SK-N-SH treated with all-trans-retinoic acid at 6 μM for 48 hours (cell line): ENCODE results near the gene ADGRG1.

ENCODE experiments used
- ATAC-seq: fragments of 200-7000 bp; cut with Tn5 transposase; 3 replicates; pipeline ENCODE4 v1.9.1; 2020; ENCODE audit warnings: mild to moderate bottlenecking, moderate library complexity
- ARNTL ChIP-seq: fragments of 450-650 bp; formaldehyde crosslinking; IDR thresholded peaks from 2 replicates; pipeline ENCODE4 v1.5.0; 2020; ENCODE audit warnings: low read depth, mild to moderate bottlenecking, moderate library complexity, borderline replicate concordance
- BACH2 ChIP-seq: fragments of 250-450 bp; sonication (Bioruptor Pico); IDR thresholded peaks from 2 replicates; pipeline ENCODE4 v1.9.0; 2021; ENCODE audit warnings: mild to moderate bottlenecking, borderline replicate concordance
- CREB5 ChIP-seq: fragments of 250-450 bp; sonication (Bioruptor Pico); IDR thresholded peaks from 2 replicates; pipeline ENCODE4 v1.5.1; 2020; ENCODE audit warnings: low read depth, mild to moderate bottlenecking, moderate library complexity
- CSDC2 ChIP-seq: fragments of 250-450 bp; sonication (Bioruptor Pico); IDR thresholded peaks from 2 replicates; pipeline ENCODE4 v1.5.0; 2020; ENCODE audit warnings: mild to moderate bottlenecking, moderate library complexity
- CSRNP3 ChIP-seq: fragments of 250-450 bp; sonication (Bioruptor Pico); IDR thresholded peaks from 2 replicates; pipeline ENCODE4 v1.5.1; 2021; ENCODE audit warnings: mild to moderate bottlenecking, moderate library complexity
- ESRRG ChIP-seq: fragments of 250-450 bp; sonication (Bioruptor Pico); IDR thresholded peaks from 2 replicates; pipeline ENCODE4 v1.6.1; 2021; ENCODE audit warnings: mild to moderate bottlenecking
- GLIS3 ChIP-seq: fragments of 250-450 bp; sonication (Bioruptor Pico); IDR thresholded peaks from 2 replicates; pipeline ENCODE4 v1.5.0; 2020; ENCODE audit warnings: mild to moderate bottlenecking, moderate library complexity
- POU6F1 ChIP-seq: fragments of 250-450 bp; sonication (Bioruptor Pico); IDR thresholded peaks from 2 replicates; pipeline ENCODE4 v1.8.0; 2021; ENCODE audit warnings: low read depth, mild to moderate bottlenecking, moderate library complexity, borderline replicate concordance
- PPARA ChIP-seq: fragments of 250-450 bp; sonication (Bioruptor Pico); IDR thresholded peaks from 2 replicates; pipeline ENCODE4 v1.5.0; 2020; ENCODE audit warnings: mild to moderate bottlenecking, borderline replicate concordance
- RARB ChIP-seq: fragments of 250-450 bp; sonication (Bioruptor Pico); IDR thresholded peaks from 2 replicates; pipeline ENCODE4 v1.8.0; 2021; ENCODE audit warnings: mild to moderate bottlenecking, moderate library complexity
- SNAI2 ChIP-seq: fragments of 250-450 bp; sonication (Bioruptor Pico); IDR thresholded peaks from 2 replicates; pipeline ENCODE4 v1.5.0; 2020; ENCODE audit warnings: mild to moderate bottlenecking, moderate library complexity
- ZNF565 ChIP-seq: fragments of 450-650 bp; formaldehyde crosslinking; conservative IDR thresholded peaks from 2 replicates; pipeline ENCODE4 v1.5.0; 2020; ENCODE audit warnings: low read depth, mild to moderate bottlenecking, moderate library complexity
- ZNF70 ChIP-seq: fragments of 450-650 bp; formaldehyde crosslinking; IDR thresholded peaks from 2 replicates; pipeline ENCODE4 v1.5.0; 2020; ENCODE audit warnings: mild to moderate bottlenecking, moderate library complexity
- ZNF8 ChIP-seq: fragments of 450-650 bp; formaldehyde crosslinking; IDR thresholded peaks from 2 replicates; pipeline ENCODE4 v1.5.0; 2020; ENCODE audit warnings: mild to moderate bottlenecking, moderate library complexity
- TF ChIP-seq, protein P1 (sequence below): fragments of 250-450 bp; sonication (Bioruptor Pico); IDR thresholded peaks from 2 replicates; pipeline ENCODE4 v1.5.0; 2020; ENCODE audit warnings: mild to moderate bottlenecking, moderate library complexity

ADGRG1 gene

GRCh38 chr16:57606147-57606846 is 22.1 kb upstream of the ADGRG1 start (continued):
- TF ChIP-seq CSRNP3 (CRISPR knock-in tag) (no peak), CSDC2 (no peak), ARNTL (CRISPR knock-in tag) (no peak), ESRRG (CRISPR knock-in tag) (no peak)

- no peak for ATAC-seq
- TF ChIP-seq BACH2 (CRISPR knock-in tag) (no peak), ARNTL (CRISPR knock-in tag) (no peak), ESRRG (CRISPR knock-in tag) (no peak), SNAI2 (CRISPR knock-in tag) (no peak)
Measured at GRCh38 chr16:57606847-57607501, 21.5 kb upstream of the ADGRG1 start.

- no peak for ATAC-seq
- TF ChIP-seq ZNF70 (no peak), ZNF8 (CRISPR knock-in tag) (no peak), CREB5 (CRISPR knock-in tag) (no peak), POU6F1 (CRISPR knock-in tag) (no peak), BACH2 (CRISPR knock-in tag) (no peak), RARB (no peak), PPARA (CRISPR knock-in tag) (no peak), GLIS3 (no peak), ZNF565 (CRISPR knock-in tag) (no peak), ARNTL (CRISPR knock-in tag) (no peak), ESRRG (CRISPR knock-in tag) (no peak), CSRNP3 (CRISPR knock-in tag) (no peak)
- TF ChIP-seq, protein P1, sequence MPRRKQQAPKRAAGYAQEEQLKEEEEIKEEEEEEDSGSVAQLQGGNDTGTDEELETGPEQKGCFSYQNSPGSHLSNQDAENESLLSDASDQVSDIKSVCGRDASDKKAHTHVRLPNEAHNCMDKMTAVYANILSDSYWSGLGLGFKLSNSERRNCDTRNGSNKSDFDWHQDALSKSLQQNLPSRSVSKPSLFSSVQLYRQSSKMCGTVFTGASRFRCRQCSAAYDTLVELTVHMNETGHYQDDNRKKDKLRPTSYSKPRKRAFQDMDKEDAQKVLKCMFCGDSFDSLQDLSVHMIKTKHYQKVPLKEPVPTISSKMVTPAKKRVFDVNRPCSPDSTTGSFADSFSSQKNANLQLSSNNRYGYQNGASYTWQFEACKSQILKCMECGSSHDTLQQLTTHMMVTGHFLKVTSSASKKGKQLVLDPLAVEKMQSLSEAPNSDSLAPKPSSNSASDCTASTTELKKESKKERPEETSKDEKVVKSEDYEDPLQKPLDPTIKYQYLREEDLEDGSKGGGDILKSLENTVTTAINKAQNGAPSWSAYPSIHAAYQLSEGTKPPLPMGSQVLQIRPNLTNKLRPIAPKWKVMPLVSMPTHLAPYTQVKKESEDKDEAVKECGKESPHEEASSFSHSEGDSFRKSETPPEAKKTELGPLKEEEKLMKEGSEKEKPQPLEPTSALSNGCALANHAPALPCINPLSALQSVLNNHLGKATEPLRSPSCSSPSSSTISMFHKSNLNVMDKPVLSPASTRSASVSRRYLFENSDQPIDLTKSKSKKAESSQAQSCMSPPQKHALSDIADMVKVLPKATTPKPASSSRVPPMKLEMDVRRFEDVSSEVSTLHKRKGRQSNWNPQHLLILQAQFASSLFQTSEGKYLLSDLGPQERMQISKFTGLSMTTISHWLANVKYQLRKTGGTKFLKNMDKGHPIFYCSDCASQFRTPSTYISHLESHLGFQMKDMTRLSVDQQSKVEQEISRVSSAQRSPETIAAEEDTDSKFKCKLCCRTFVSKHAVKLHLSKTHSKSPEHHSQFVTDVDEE: no peak
- TF ChIP-seq, all 23 proteins: peak for 0
Measured at GRCh38 chr16:57607676-57608461, 20.6 kb upstream of the ADGRG1 start.
